ENCODE data around the gene CCND1.

Gene CCND1

GRCh38 chr11:69640995-69641581 lies at the start of gene CCND1:
TSS of gene CCND1 (plus strand) at chr11:69641156. CDS start at chr11:69641314, 158 bp downstream.
- DNase-seq (ENCODE audit: low spot score), result peak; percentile 24

- no peak for DNase-seq (ENCODE audit: low spot score)
Observed at GRCh38 chr11:69592986-69593650, 47.8 kb upstream of the CCND1 start.

- no peak for DNase-seq (ENCODE audit: low spot score)
Observed at GRCh38 chr11:69593851-69594250, 47.1 kb upstream of the CCND1 start.

GRCh38 chr11:69594481-69594880 lies 46.5 kb upstream of the CCND1 start:
- DNase-seq (ENCODE audit: low spot score), result no peak

- no peak for DNase-seq (ENCODE audit: low spot score)
Observed at GRCh38 chr11:69595805-69596665, 44.9 kb upstream of the CCND1 start.

- no peak for DNase-seq (ENCODE audit: low spot score)
Observed at GRCh38 chr11:69598147-69598546, 42.8 kb upstream of the CCND1 start.

GRCh38 chr11:69599502-69599901 lies 41.5 kb upstream of the CCND1 start:
- DNase-seq (ENCODE audit: low spot score), result no peak

- no peak for DNase-seq (ENCODE audit: low spot score)
Observed at GRCh38 chr11:69600001-69600400, 41.0 kb upstream of the CCND1 start.

GRCh38 chr11:69601011-69601975 lies 39.7 kb upstream of the CCND1 start:
- no peak for DNase-seq (ENCODE audit: low spot score)

- no peak for DNase-seq (ENCODE audit: low spot score)
Observed at GRCh38 chr11:69603111-69603836, 37.7 kb upstream of the CCND1 start.

GRCh38 chr11:69604055-69604454 lies 36.9 kb upstream of the CCND1 start:
- DNase-seq (ENCODE audit: low spot score), result no peak

- DNase-seq (ENCODE audit: low spot score), result no peak
Observed at GRCh38 chr11:69605737-69606526, 35.0 kb upstream of the CCND1 start.

GRCh38 chr11:69609351-69609750 lies 31.6 kb upstream of the CCND1 start:
- no peak for DNase-seq (ENCODE audit: low spot score)

- DNase-seq (ENCODE audit: low spot score), result no peak
Observed at GRCh38 chr11:69611548-69612526, 29.1 kb upstream of the CCND1 start.

- DNase-seq (ENCODE audit: low spot score), result no peak
Observed at GRCh38 chr11:69613594-69613993, 27.4 kb upstream of the CCND1 start.

- DNase-seq (ENCODE audit: low spot score), result no peak
Observed at GRCh38 chr11:69614085-69614484, 26.9 kb upstream of the CCND1 start.

- no peak for DNase-seq (ENCODE audit: low spot score)
Observed at GRCh38 chr11:69615545-69616278, 25.2 kb upstream of the CCND1 start.

- DNase-seq (ENCODE audit: low spot score), result no peak
Observed at GRCh38 chr11:69617220-69617619, 23.7 kb upstream of the CCND1 start.

All from CD4-positive, alpha-beta T cell treated with Interleukin-15 for 4 hours (primary cell).